ENCODE data around the gene LDB2. TPM values are rescaled to one million over a fixed set of nuclear protein-coding genes. Genes with fewer than 3 reads are reported as not detected.

LDB2 gene
- total and polyA plus RNA-seq, 2 donors (not counting 1 experiment from before 2014, with no cell fraction given) = not detected

DNA sequence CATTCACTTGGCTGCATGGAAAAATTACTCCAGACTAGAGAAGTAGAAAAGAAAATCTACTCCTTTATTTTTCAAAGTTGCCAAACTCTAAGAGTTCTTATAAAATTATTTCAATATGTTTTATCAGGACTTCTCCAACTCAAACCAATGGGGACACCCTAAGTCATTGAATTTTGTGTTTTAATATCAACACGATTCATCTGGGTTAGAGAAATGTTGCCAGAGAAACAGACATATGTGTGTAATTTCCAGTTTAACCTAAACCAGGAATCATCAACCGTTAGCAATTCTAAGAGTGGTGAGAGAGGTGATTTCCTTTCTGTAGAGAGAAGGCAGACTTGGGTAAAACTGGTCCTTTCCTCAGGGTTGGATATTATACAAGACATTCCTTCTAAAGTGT lies 291.8 kb downstream of the LDB2 start:
- peaks cover 0 to 14% (median 0%) of the 10 kb centered on the region in 3 donors for H3K9me3 ChIP-seq (ENCODE audit: control extremely low read depth in 1 of 3, control insufficient read depth in 2 of 3, insufficient read depth in 1 of 3, low read length in 2 of 3)
- H3K9ac ChIP-seq (ENCODE audit: low read length) = no peak overlapping the region
- ChIA-PET CTCF (no interaction called here), POLR2A (no interaction called here)
- H3K4me1 Mint-ChIP-seq = no peaks in the 10 kb centered on the region
- no peak for TF ChIP-seq EZH2 (IDR thresholded peaks at IDR 0.05; ENCODE audit: borderline replicate concordance, insufficient read depth, low read depth, low read length, poor library complexity, severe bottlenecking)
- TF ChIP-seq, protein P1, sequence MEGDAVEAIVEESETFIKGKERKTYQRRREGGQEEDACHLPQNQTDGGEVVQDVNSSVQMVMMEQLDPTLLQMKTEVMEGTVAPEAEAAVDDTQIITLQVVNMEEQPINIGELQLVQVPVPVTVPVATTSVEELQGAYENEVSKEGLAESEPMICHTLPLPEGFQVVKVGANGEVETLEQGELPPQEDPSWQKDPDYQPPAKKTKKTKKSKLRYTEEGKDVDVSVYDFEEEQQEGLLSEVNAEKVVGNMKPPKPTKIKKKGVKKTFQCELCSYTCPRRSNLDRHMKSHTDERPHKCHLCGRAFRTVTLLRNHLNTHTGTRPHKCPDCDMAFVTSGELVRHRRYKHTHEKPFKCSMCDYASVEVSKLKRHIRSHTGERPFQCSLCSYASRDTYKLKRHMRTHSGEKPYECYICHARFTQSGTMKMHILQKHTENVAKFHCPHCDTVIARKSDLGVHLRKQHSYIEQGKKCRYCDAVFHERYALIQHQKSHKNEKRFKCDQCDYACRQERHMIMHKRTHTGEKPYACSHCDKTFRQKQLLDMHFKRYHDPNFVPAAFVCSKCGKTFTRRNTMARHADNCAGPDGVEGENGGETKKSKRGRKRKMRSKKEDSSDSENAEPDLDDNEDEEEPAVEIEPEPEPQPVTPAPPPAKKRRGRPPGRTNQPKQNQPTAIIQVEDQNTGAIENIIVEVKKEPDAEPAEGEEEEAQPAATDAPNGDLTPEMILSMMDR (IDR thresholded peaks at IDR 0.05) = no peak
- H2AFZ ChIP-seq (ENCODE audit: insufficient read depth, low read depth, low read length, poor library complexity, severe bottlenecking) = no peak overlapping the region
- no peaks in the 10 kb centered on the region for H4K20me1 ChIP-seq (ENCODE audit: control insufficient read depth, insufficient read depth, low read length, poor library complexity, severe bottlenecking)
- H3K4me3 Mint-ChIP-seq = no peak overlapping the region
- no peaks in the 10 kb centered on the region for H3K27me3 Mint-ChIP-seq
- H3K4me3 ChIP-seq (ENCODE audit: control extremely low read depth in 1 of 5, extremely low read depth in 1 of 5, insufficient read depth in 1 of 5, low read depth in 2 of 5, low read length in 4 of 5) = no peak overlapping the region
- intact Hi-C loops (cut with micrococcal nuclease) = no loop called here
- H3K9me3 Mint-ChIP-seq (ENCODE audit: insufficient read depth) = peaks cover 2% of the 10 kb centered on the region
- H3K79me2 ChIP-seq (ENCODE audit: control insufficient read depth, insufficient read depth, low read length) = no peaks in the 10 kb centered on the region
- ATAC-seq (ENCODE audit: low read depth) = no peak
- H3K4me2 ChIP-seq (replicated peaks; ENCODE audit: low read depth, low read length, poor library complexity, severe bottlenecking) = no peak overlapping the region
- no peak overlapping the region for H3K27ac Mint-ChIP-seq
- no CpG with 5 or more reads among the region's 2 CpGs for WGBS (ENCODE audit: insufficient coverage)
- H3K4me1 ChIP-seq (ENCODE audit: control insufficient read depth in 2 of 2, insufficient read depth in 2 of 2, low read length in 2 of 2) = no peaks in the 10 kb centered on the region
- H3K27ac ChIP-seq (ENCODE audit: low read length in 2 of 2) = no peak overlapping the region
- no peaks in the 10 kb centered on the region for H3K36me3 ChIP-seq (replicated peaks in 1 of 2; ENCODE audit: control extremely low read depth in 1 of 2, control insufficient read depth in 1 of 2, extremely low read depth in 1 of 2, insufficient read depth in 2 of 2, low read length in 1 of 2)
- no peak for DNase-seq
- no peaks in the 10 kb centered on the region for H3K27me3 ChIP-seq (replicated peaks in 1 of 4; ENCODE audit: control extremely low read depth in 1 of 4, control insufficient read depth in 3 of 4, insufficient read depth in 4 of 4, low read length in 3 of 4)

DNA sequence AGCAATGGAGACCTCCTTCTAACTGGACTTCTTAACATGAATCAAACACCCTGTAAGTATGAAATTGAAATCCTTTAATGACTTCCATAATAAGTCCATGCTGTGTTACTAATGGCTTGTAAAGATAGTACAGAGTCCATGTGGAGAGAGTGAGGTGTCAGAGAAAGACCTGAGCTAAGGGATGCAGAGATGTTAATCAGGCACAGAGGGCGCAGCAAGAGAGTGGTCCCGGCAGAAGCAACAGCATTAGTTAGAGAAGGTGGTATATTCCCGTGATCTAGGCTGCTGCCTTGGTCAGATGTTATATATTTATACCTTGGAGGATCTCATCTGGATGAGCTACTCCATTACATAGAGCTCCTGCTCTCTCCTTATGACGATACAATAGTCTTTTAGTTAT lies 295.3 kb downstream of the LDB2 start:
- no peaks in the 10 kb centered on the region for H3K79me2 ChIP-seq (ENCODE audit: control insufficient read depth, insufficient read depth, low read length)
- no peaks in the 10 kb centered on the region for H3K4me1 ChIP-seq (ENCODE audit: control insufficient read depth in 2 of 2, insufficient read depth in 2 of 2, low read length in 2 of 2)
- H4K20me1 ChIP-seq (ENCODE audit: control insufficient read depth, insufficient read depth, low read length, poor library complexity, severe bottlenecking) = no peaks in the 10 kb centered on the region
- H3K27me3 ChIP-seq (replicated peaks in 1 of 4; ENCODE audit: control extremely low read depth in 1 of 4, control insufficient read depth in 3 of 4, insufficient read depth in 4 of 4, low read length in 3 of 4) = no peaks in the 10 kb centered on the region
- TF ChIP-seq, protein P1 (IDR thresholded peaks at IDR 0.05) = no peak
- TF ChIP-seq EZH2 (IDR thresholded peaks at IDR 0.05; ENCODE audit: borderline replicate concordance, insufficient read depth, low read depth, low read length, poor library complexity, severe bottlenecking) = no peak
- no peak for ATAC-seq (ENCODE audit: low read depth)
- H3K4me3 Mint-ChIP-seq = no peak overlapping the region
- no peak overlapping the region for H3K27ac Mint-ChIP-seq
- H3K9me3 ChIP-seq (ENCODE audit: control extremely low read depth in 1 of 3, control insufficient read depth in 2 of 3, insufficient read depth in 1 of 3, low read length in 2 of 3) = no peaks in the 10 kb centered on the region
- DNase-seq = no peak
- no peak overlapping the region for H3K27ac ChIP-seq (ENCODE audit: low read length in 2 of 2)
- no peaks in the 10 kb centered on the region for H3K4me1 Mint-ChIP-seq
- no peaks in the 10 kb centered on the region for H3K27me3 Mint-ChIP-seq
- H3K9ac ChIP-seq (ENCODE audit: low read length) = no peak overlapping the region
- H3K9me3 Mint-ChIP-seq (ENCODE audit: insufficient read depth) = no peaks in the 10 kb centered on the region
- no peak overlapping the region for H3K4me3 ChIP-seq (ENCODE audit: control extremely low read depth in 1 of 5, extremely low read depth in 1 of 5, insufficient read depth in 1 of 5, low read depth in 2 of 5, low read length in 4 of 5)
- WGBS (ENCODE audit: insufficient coverage) = 88% methylated on average over 3 of the region's 4 CpGs
- H3K36me3 ChIP-seq (replicated peaks in 1 of 2; ENCODE audit: control extremely low read depth in 1 of 2, control insufficient read depth in 1 of 2, extremely low read depth in 1 of 2, insufficient read depth in 2 of 2, low read length in 1 of 2) = no peaks in the 10 kb centered on the region
- CTCF ChIA-PET = no interaction called here
- intact Hi-C loops (cut with micrococcal nuclease) = no loop called here
- no peak overlapping the region for H2AFZ ChIP-seq (ENCODE audit: insufficient read depth, low read depth, low read length, poor library complexity, severe bottlenecking)
- POLR2A ChIA-PET = no interaction called here
- H3K4me2 ChIP-seq (replicated peaks; ENCODE audit: low read depth, low read length, poor library complexity, severe bottlenecking) = no peak overlapping the region
